Esophagus squamous epithelium (tissue), 5 donors: Measurements from ENCODE around the gene FAAP100. TPM values are rescaled to one million over a fixed set of nuclear protein-coding genes. Genes with fewer than 3 reads are reported as not detected.

Source experiments
- DNase-seq: peaks from one replicate; lab custom pipeline; 2025; lab: John Stamatoyannopoulos, UW
- H3K27ac ChIP-seq, 4 donors: fragments of 200-600 bp; sonication (generic); one replicate each; pipeline ENCODE4 v1.5.1; 2016 to 2019; ENCODE audit warnings: mild to moderate bottlenecking in 1 of 4
- H3K27me3 ChIP-seq, 4 donors: fragments of 200-600 bp; sonication (generic); 1 replicate in 3 of 4; 2 replicates in 1 of 4; pipeline versions ENCODE4 v1.5.1 to v1.6.0; 2017 to 2021; ENCODE audit warnings: antibody characterized with exemption in 1 of 4
- H3K36me3 ChIP-seq, 3 donors: fragments of 200-600 bp; sonication (generic); one replicate each; pipeline ENCODE4 v1.5.1; 2016 to 2019
- H3K4me1 ChIP-seq, 3 donors: fragments of 200-600 bp; sonication (generic); one replicate each; pipeline ENCODE4 v1.5.1; 2017 to 2019
- H3K4me3 ChIP-seq, 4 donors: fragments of 200-600 bp; sonication (generic); 1 replicate in 3 of 4; 2 replicates in 1 of 4; pipeline ENCODE4 v1.5.1; 2016 to 2019; ENCODE audit warnings: mild to moderate bottlenecking in 2 of 4, moderate library complexity in 1 of 4
- H3K9me3 ChIP-seq, 3 donors: fragments of 200-600 bp; sonication (generic); one replicate each; pipeline ENCODE4 v1.5.1; 2016 to 2019
- POLR2A ChIP-seq, 4 donors: fragments of 450-650 bp; IDR thresholded peaks; one replicate each; pipeline ENCODE4 v1.6.1; 2017; ENCODE audit warnings: antibody characterized with exemption in 4 of 4, mild to moderate bottlenecking in 4 of 4, moderate library complexity in 3 of 4
- WGBS, 2 donors: methylation state at CpG; one replicate each; pipeline ENCODE4 v1.1.5; 2018; 5-methylcytosine and 5-hydroxymethylcytosine counted together
- intact Hi-C: fragments of 100-400 bp; cut with DNase I; formaldehyde crosslinking; loops from one replicate; pipeline ENCODE4 v1.15.0; 2022
- total RNA-seq, 4 donors: library from RNA; depleted of rRNA; stranded (reverse); fragments of >200 nt; gene quantifications; one replicate each; pipeline ENCODE4 v1.1.0, GENCODE V29; 2016
- TF ChIP-seq, protein P1 (sequence below), 6 experiments: fragments of 450-650 bp in 4 of 6; fragments of 200-600 bp in 2 of 6; sonication (generic) in 2 of 6; IDR thresholded peaks; one replicate each; pipeline ENCODE4 v1.5.1; 2016 to 2019; ENCODE audit warnings: antibody characterized with exemption in 6 of 6, mild to moderate bottlenecking in 4 of 6, moderate library complexity in 4 of 6
- donor health status: DM: yes; HTN: yes; CAD: no.

FAAP100 gene
- total RNA-seq, 4 donors from 2014 or later = 17.3 to 32.2 (median 26.1) TPM

DNA sequence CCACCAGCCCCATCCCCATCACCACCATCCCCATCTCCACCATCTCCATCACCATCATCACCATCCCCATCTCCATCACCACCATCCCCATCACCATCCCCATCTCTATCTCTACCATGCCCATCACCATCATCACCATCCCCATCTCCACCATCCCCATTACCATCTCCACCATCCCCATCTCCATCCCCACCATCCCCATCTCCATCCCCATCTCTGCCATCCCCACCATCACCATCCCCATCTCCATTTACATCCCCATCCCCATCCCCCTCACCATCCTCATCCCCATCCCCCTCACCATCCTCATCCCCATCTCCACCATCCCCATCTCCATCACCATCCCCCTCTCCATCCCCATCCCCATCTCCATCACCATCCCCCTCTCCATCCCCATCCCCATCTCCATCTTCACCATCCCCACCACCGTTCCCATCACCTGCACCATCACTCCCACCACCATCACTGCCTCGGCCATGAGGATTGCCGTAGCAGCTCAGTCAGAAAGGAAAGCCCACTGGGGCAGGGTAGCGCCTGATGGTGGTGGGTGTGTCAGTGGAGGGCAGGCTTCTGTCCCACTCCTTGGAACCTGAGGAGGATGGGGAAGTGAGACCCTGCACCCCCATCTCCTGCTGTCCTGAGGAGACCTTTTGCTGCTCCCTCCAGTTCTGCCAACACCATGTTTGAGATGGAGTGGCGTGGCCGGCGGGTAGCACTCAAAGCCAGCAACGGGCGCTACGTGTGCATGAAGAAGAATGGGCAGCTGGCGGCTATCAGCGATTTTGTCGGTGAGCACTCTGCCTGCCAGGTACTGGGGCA lies 16.5 kb downstream of the FAAP100 start:
- intact Hi-C loops = no loop called here
- TF ChIP-seq, protein P1, sequence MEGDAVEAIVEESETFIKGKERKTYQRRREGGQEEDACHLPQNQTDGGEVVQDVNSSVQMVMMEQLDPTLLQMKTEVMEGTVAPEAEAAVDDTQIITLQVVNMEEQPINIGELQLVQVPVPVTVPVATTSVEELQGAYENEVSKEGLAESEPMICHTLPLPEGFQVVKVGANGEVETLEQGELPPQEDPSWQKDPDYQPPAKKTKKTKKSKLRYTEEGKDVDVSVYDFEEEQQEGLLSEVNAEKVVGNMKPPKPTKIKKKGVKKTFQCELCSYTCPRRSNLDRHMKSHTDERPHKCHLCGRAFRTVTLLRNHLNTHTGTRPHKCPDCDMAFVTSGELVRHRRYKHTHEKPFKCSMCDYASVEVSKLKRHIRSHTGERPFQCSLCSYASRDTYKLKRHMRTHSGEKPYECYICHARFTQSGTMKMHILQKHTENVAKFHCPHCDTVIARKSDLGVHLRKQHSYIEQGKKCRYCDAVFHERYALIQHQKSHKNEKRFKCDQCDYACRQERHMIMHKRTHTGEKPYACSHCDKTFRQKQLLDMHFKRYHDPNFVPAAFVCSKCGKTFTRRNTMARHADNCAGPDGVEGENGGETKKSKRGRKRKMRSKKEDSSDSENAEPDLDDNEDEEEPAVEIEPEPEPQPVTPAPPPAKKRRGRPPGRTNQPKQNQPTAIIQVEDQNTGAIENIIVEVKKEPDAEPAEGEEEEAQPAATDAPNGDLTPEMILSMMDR (IDR thresholded peaks at IDR 0.05) = no peak
- TF ChIP-seq POLR2A (IDR thresholded peaks at IDR 0.05) = no peak
- H3K4me1 ChIP-seq = peaks cover 6 to 17% (median 15%) of the 10 kb centered on the region in 3 donors
- H3K36me3 ChIP-seq = peaks cover 3 to 30% (median 9%) of the 10 kb centered on the region in 3 donors
- H3K9me3 ChIP-seq = no peaks in the 10 kb centered on the region
- no peak for DNase-seq
- H3K27ac ChIP-seq = no peak overlapping the region
- H3K27me3 ChIP-seq = peaks cover 5 to 57% (median 10%) of the 10 kb centered on the region in 4 donors
- WGBS, 2 donors = 100% methylated on average over 1 of the region's 13 CpGs; no CpG with 5 or more reads in 1 of the 2 donors
- no peak overlapping the region for H3K4me3 ChIP-seq

GRCh38 chr17:81535007-81535328 lies 17.2 kb downstream of the FAAP100 start:
- no peak overlapping the region for H3K4me3 ChIP-seq
- no peak overlapping the region for H3K27ac ChIP-seq
- peaks cover 5 to 64% (median 10%) of the 10 kb centered on the region in 4 donors for H3K27me3 ChIP-seq
- H3K36me3 ChIP-seq = peaks cover 0 to 23% (median 3%) of the 10 kb centered on the region in 3 donors
- H3K9me3 ChIP-seq = no peaks in the 10 kb centered on the region
- no peak for TF ChIP-seq POLR2A (IDR thresholded peaks at IDR 0.05)
- TF ChIP-seq, protein P1 (IDR thresholded peaks at IDR 0.05) = no peak
- WGBS, 2 donors = 64 to 90% methylated on average over 2 to 4 of the region's 5 CpGs
- intact Hi-C loops = no loop called here
- DNase-seq = no peak
- peaks cover 6 to 17% (median 15%) of the 10 kb centered on the region in 3 donors for H3K4me1 ChIP-seq

DNA sequence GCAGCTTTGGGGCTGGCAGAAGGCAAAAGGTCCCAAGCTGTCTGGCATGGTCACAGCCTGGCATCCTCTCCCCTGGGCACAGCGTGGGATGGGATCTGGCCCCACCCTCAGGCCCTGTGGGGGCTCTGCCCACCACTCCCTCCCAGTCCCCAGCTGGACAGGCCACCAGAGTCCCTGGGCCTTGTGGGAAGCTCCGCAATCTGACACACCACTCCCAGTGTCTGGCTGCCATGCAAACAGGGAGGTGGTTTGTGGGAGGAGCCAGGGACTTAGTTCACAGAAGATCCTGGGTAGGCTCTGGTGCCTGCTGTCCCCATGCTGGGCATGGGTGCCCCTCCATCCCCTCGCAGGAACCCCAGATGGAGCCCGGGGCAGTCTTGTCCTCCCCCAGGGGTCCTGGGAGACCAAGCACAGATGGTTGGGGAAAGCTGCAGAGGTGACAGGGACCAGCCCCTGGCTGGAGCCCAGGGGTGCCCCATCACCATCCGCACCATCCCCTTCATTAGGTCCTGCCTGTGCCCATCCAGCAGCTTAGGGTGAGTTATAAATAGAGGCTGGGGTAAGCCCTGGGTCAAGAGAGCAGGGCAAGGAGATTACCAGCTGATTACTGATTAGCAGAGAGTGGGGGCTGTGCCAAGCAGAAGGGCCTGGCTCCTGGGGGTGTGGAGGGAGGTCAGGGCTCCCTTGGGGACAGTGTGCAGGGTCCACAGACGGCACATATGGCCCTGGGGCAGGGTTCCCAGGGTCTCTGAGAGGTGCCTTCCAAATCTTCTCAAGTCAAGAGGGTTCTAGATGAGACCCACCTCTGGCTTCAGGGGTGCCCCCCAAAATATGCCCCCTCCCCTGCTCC lies 17.8 kb downstream of the FAAP100 start:
- H3K9me3 ChIP-seq = no peaks in the 10 kb centered on the region
- H3K4me1 ChIP-seq = peaks cover 6 to 17% (median 15%) of the 10 kb centered on the region in 3 donors
- 36 to 57% methylated on average over 2 to 3 of the region's 6 CpGs for WGBS, 2 donors
- no peak overlapping the region for H3K27ac ChIP-seq
- peaks cover 0 to 17% (median 0%) of the 10 kb centered on the region in 3 donors for H3K36me3 ChIP-seq
- H3K27me3 ChIP-seq = peaks cover 5 to 70% (median 11%) of the 10 kb centered on the region in 4 donors
- no peak for DNase-seq
- no peak overlapping the region for H3K4me3 ChIP-seq
- no peak for TF ChIP-seq POLR2A (IDR thresholded peaks at IDR 0.05)
- TF ChIP-seq, protein P1 (IDR thresholded peaks at IDR 0.05) = no peak
- intact Hi-C loops = no loop called here

DNA sequence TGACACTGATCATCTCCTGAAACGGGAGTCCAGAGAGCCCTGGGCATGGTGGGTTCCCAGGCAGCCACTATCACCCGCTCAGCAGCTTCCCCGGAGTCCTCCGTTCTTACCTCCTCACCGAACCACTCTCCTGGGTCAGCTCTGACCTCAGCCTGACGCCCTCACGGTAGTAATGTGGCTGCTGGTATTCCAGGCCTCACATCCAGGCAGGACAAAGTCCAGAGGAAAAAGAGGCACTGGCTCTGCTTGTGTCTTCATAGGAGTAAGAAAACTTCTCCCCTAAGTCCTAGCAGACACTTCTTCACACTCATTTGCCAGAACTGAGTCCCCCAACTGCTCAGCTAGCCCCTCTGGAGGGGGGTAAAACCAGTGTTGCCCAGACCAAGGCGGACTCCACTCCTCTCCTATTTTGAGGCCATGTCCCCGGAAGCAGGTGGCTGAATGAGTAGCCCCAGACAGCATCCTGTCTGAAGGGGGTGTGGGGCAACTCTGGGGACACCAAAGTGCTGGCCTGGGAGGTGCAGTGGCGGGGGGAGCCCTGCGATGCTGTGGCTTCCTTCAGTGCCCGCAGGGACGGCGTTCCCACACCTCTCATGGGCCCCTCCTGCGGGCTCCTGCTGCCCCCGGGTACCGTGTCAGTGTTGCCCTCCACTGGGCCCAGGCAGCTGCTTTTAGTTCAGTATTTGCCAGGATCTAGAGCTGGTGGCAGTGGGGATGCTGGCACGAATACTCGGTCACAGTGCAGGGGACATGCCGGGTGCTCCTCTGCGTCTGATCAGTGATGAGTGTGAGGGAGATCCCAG lies 18.6 kb downstream of the FAAP100 start:
- peaks cover 5 to 78% (median 13%) of the 10 kb centered on the region in 4 donors for H3K27me3 ChIP-seq
- intact Hi-C loops = no loop called here
- DNase-seq = no peak
- TF ChIP-seq, protein P1 (IDR thresholded peaks at IDR 0.05) = no peak
- no peak for TF ChIP-seq POLR2A (IDR thresholded peaks at IDR 0.05)
- 52% methylated on average over 7 of the region's 21 CpGs; no CpG with 5 or more reads in 1 of the 2 donors for WGBS, 2 donors
- H3K27ac ChIP-seq = no peak overlapping the region
- H3K9me3 ChIP-seq = no peaks in the 10 kb centered on the region
- H3K4me3 ChIP-seq = no peak overlapping the region
- peaks cover 0 to 8% (median 0%) of the 10 kb centered on the region in 3 donors for H3K36me3 ChIP-seq
- peaks cover 6 to 17% (median 15%) of the 10 kb centered on the region in 3 donors for H3K4me1 ChIP-seq
